Activated effector memory CD4-positive, alpha-beta T cell treated with Interleukin-2 at 50 U/mL for 16 hours (primary cell): ENCODE results near the gene ERP27.

Experiments
- DNase-seq: peaks from one replicate; pipeline ENCODE4 v3.0.0-alpha.2; 2020

The ERP27 gene

GRCh38 chr12:14934511-14934910 is 3.8 kb downstream of the ERP27 start:
- no peak for DNase-seq

- no peak for DNase-seq
These were observed 6.4 kb downstream of the ERP27 start for GRCh38 chr12:14931791-14932560.

- DNase-seq, result no peak
These were observed 7.0 kb downstream of the ERP27 start for GRCh38 chr12:14931359-14931758.

GRCh38 chr12:14930299-14930698 is 8.0 kb downstream of the ERP27 start:
- no peak for DNase-seq

- no peak for DNase-seq
These were observed 9.4 kb downstream of the ERP27 start for GRCh38 chr12:14928931-14929330.

GRCh38 chr12:14927267-14927666 is 11.1 kb downstream of the ERP27 start:
- DNase-seq, result no peak

GRCh38 chr12:14924541-14924940 is 13.8 kb downstream of the ERP27 start:
- DNase-seq, result no peak

GRCh38 chr12:14923944-14924343 is 14.4 kb downstream of the ERP27 start:
- DNase-seq, result no peak

GRCh38 chr12:14921218-14921617 is 17.1 kb downstream of the ERP27 start:
- DNase-seq, result no peak

GRCh38 chr12:14920475-14921126 is 17.7 kb downstream of the ERP27 start:
- no peak for DNase-seq

- no peak for DNase-seq
These were observed 18.9 kb downstream of the ERP27 start for GRCh38 chr12:14919455-14919854.

GRCh38 chr12:14915736-14916135 is 22.6 kb downstream of the ERP27 start:
- no peak for DNase-seq

GRCh38 chr12:14913381-14913781 is 25.0 kb downstream of the ERP27 start:
- DNase-seq, result no peak

- no peak for DNase-seq
These were observed 27.2 kb downstream of the ERP27 start for GRCh38 chr12:14911131-14911530.

GRCh38 chr12:14910090-14910915 is 28.0 kb downstream of the ERP27 start:
- DNase-seq, result no peak

- no peak for DNase-seq
These were observed 30.4 kb downstream of the ERP27 start for GRCh38 chr12:14907953-14908352.

GRCh38 chr12:14906114-14906513 is 32.2 kb downstream of the ERP27 start:
- no peak for DNase-seq

GRCh38 chr12:14905269-14906004 is 32.9 kb downstream of the ERP27 start:
- no peak for DNase-seq

GRCh38 chr12:14904854-14905253 is 33.5 kb downstream of the ERP27 start:
- DNase-seq, result no peak

- no peak for DNase-seq
These were observed 34.8 kb downstream of the ERP27 start for GRCh38 chr12:14903386-14904098.

GRCh38 chr12:14902465-14902864 is 35.9 kb downstream of the ERP27 start:
- DNase-seq, result no peak

- DNase-seq, result no peak
These were observed 37.1 kb downstream of the ERP27 start for GRCh38 chr12:14901228-14901562.
